T-helper 2 cell treated with Interferon-gamma antibody and Interleukin-4, amounts not matched to agents 100 ng/mL and 5 ng/mL, for 36 hours (primary cell): ENCODE results near the gene HDDC3. TPM values are rescaled to one million over a fixed set of nuclear protein-coding genes. Genes with fewer than 3 reads are reported as not detected.
"Not testable (repeated sequence)": the region's sequence is repeated elsewhere in the genome, so short reads cannot be mapped to it uniquely, and the experiment has no call there.

ENCODE experiments used
- intact Hi-C: fragments of 100-400 bp; cut with micrococcal nuclease; formaldehyde crosslinking; loops from one replicate; pipeline ENCODE4 v1.15.1; 2023
- total RNA-seq: library from RNA; stranded (reverse); gene quantifications from 2 replicates; pipeline ENCODE4 v1.2.3, GENCODE V29; 2022

The HDDC3 gene
- total RNA-seq, 1 donor from 2014 or later = 31.6 TPM

DNA sequence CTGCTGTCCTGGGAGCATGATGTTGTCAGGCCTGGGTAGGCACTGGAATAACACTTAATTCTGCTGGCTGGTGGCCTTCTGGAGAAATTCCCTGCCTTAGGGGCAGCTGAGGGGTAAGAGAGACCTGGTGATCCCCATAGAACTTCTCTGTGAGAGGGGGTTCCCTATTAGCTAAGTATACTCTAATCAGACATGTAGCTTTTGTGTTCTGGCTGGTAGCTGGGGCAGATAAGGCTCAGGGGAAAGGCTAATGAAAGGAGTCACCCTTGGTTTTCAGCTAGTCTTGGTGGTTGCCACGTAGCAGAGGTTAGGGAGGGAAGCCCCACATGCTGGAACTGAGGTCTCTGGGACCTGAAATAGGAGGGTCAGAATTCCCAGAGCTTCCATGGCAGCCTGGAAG, 952 bp upstream of the HDDC3 start:
- intact Hi-C loops = loop anchor here (2.0 to 10.0 kb wide), 6 partner anchors 288 to 1969 kb away; partner anchors contain the start of genes CHD2, CIB1, GDPGP1 and SLCO3A1

DNA sequence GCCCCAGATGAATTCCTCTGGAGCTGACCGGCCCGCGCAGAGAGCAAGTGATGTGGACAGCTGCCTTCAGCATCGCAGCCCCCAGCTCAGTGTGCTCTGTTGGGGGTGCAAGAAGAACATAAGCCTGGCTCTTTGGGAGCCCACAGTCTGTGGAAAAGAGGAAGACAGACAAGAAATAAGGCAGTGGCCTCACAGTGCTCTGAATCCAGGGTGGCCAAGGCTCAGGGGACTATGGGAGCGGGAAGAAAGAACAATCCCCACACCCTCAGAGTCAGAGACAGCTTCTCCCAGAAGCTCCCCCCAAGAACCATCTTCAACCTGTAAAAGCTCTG, 277 bp upstream of the HDDC3 start:
- intact Hi-C loops = loop anchor here (2.0 to 10.0 kb wide), 6 partner anchors 288 to 1970 kb away; partner anchors contain the start of genes CHD2, CIB1, GDPGP1 and SLCO3A1

GRCh38 chr15:90931575-90931827, 848 bp downstream of the HDDC3 start:
- intact Hi-C loops = loop anchor here (5.0 to 10.0 kb wide), 5 partner anchors 287 to 1971 kb away; partner anchors contain the start of genes CHD2, CIB1, GDPGP1 and SLCO3A1

GRCh38 chr15:90930861-90931574, 1.3 kb downstream of the HDDC3 start:
- intact Hi-C loops = loop anchor here (1.0 to 10.0 kb wide), 6 partner anchors 29 to 1971 kb away; partner anchors contain the start of genes CHD2, CIB1, GDPGP1 and SLCO3A1

DNA sequence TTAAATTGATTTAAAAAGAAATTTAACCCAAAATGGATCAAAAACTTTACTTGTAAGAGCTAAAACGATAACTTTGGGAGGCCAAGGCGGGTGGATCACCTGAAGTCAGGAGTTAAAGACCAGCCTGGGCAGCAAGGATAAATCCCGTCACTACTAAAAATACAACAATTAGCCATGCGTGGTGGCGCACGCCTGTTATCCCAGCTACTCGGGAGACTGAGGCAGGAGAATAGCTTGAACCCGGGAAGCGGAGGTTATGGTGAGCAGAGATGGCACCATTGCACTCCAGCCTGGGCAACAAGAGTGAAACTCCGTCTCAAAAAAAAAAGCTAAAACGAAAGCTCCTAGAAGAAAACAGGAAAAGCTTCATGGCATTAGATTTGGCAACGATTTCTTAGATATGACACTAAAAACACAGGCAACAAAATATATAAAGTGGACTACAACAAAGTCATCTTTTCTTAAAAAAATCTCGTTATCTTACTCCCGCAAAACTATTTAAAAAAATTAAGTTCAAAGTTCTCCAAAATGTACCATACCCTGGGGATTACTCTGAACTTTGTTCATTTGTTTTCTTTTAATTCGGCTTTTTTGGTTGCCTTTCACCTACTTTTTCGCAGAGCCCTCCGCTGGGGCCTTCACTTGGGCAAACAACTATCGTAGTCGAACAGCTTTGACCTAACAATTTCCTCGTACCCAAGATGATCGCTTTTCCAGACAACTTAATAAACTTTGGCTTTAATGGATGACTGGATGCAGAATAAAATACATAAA, 2.9 kb downstream of the HDDC3 start:
- intact Hi-C loops = loop anchor here (1.0 to 10.0 kb wide), 6 partner anchors 27 to 1973 kb away; partner anchors contain the start of genes CHD2, CIB1, GDPGP1 and SLCO3A1

- intact Hi-C loops = not testable (repeated sequence)
Observed at GRCh38 chr15:90928106-90928505, 4.2 kb downstream of the HDDC3 start.

- intact Hi-C loops = not testable (repeated sequence)
Observed at GRCh38 chr15:90926766-90927165, 5.6 kb downstream of the HDDC3 start.

DNA sequence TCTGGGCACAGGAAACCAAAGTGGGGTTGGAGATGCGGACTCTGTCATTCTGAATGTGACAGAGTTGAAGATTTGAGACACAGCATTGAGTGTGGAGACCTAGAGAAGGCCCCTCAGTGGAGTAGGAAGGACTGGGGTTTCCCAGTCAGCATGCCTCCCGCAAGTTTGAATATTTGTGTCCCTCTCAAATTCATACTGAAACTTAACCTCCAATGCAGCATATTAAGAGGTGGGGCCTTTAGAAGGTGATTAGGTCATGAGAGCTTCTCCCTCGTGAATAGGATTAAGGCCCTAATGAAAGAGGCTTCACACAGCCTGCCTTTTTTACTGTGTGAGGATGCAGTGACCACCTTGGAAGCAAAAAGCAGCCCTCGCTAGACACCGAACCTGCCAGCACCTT, 8.0 kb downstream of the HDDC3 start:
- intact Hi-C loops = no loop called here

- intact Hi-C loops = not testable (repeated sequence)
Observed at GRCh38 chr15:90922712-90923322, 9.5 kb downstream of the HDDC3 start.

- intact Hi-C loops = no loop called here
Observed at GRCh38 chr15:90921887-90922286, 10.5 kb downstream of the HDDC3 start.

DNA sequence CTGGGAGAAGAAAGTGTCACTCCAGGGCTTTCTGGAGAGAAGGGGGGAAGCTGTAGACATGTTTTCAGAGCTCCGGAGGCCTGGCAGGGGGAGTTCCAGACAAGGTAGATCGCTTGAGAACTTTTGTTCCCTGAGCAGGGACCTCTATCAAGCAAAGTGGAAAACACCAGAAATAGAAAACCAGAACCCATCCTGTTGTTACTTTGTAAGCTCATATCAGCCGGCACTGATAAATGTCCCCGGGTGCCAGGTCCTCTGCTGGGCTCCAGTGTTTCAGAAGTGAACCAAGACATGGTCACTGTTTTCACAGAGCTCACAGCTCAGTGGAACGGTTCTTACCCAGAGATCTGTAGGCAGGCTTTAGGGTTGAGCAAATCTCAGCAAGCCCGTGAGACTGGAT, 13.5 kb downstream of the HDDC3 start:
- intact Hi-C loops = no loop called here

DNA sequence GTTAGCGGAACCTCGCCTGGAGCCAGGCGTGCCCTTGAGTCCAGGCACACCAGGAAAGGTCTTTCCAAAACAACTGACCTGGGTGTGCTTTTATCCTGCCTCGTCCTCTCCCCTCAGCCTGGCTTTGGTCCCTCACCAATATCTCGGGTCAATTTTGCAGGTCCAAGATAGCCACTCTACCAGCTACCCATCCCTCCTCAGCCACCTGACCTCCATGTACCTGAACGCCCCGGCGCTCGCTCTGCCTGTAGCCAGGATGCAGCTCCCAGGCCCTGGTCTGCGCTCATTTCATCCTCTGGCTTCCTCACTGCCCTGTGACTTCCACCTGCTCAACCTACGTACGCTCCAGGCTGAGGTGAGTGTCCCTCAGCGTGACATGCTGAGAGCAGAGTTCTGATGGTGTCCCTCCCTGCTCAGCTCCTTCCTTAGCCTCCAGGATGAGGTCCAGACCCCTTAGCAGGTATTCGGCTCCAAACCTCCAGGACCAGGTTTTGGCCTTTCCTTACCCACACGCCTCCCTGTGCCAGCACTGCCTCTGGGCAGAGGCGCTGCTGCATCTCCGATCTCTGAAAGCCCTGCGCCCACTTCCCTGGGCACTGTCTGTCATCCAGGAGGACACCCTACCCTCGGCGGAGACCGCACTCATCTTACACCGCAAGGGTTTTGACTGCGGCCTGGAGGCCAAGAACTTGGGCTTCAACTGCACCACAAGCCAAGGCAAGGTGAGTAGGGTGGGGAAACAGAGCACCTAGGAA, 14.1 kb downstream of the HDDC3 start:
- intact Hi-C loops = no loop called here

DNA sequence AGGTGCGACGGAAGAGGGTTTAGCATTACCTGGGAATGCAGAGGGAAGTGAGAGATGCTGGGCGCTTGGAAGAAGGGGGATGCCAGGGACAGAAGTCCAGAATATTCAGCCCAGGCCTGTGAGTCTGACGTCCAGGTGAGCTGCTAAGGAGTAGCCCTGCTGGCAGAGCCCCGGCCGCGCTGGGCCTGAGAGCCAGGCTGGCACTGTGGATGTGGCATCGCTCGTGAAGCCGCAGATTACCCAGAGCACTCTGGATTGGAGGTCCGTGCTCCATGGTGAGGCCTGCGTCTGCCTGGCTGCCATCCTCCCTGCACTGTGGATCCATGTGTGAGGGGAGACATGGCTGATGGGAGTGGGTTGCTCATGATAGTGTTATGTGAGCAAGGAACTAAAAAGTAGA, 14.8 kb downstream of the HDDC3 start:
- intact Hi-C loops = no loop called here

DNA sequence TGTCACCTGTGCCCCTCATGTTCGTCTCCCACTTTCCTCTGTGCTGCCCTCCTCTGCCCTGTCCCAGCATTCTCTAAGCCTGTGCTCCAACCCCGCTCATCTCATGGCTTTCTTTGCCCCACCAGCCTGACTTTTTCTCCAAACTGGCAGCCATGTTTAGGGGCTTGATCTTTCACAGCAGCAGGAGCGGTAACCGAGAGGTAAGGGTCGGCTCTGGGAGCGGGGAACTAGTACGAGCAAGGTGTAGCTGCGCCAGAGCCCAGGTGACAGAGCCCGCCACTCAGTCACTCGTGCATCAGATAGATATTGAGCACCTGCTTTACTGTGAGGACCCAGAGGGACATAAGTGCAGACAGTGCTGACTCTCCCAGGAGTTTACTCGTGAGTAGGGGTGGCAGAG, 15.9 kb downstream of the HDDC3 start:
- intact Hi-C loops = no loop called here

GRCh38 chr15:90915808-90916440, 16.4 kb downstream of the HDDC3 start:
- intact Hi-C loops = no loop called here

DNA sequence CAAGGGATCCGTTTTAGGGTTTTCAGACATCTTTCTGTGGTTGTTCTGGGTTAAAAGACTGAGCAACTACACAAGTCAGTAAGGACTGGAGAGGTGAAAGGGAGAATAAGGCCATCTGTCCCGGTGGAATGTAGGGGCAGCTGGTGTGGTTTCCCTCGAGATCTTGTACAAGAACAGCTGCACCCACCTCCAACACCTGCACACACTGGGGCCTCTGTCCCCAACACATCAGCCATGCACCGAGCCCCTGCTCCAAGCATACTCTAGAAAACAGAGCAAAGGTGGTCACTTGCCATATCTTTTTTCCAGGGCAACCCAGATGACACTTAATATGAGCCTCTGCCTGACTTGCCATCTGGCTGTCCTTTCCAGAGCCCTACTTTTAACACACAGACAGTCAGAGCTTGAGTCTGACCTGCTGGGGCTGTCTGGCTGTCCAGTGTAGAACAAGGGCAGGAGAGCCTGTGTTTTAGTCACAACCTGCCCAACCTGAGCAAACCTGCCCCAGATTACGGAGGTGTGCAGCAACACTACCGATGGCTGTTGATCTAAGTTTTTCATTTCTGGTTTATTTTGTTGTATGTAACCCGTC, 17.0 kb downstream of the HDDC3 start:
- intact Hi-C loops = no loop called here

GRCh38 chr15:90914305-90915080, 17.9 kb downstream of the HDDC3 start:
- intact Hi-C loops = no loop called here

- intact Hi-C loops = no loop called here
Observed at GRCh38 chr15:90913398-90913944, 18.9 kb downstream of the HDDC3 start.

DNA sequence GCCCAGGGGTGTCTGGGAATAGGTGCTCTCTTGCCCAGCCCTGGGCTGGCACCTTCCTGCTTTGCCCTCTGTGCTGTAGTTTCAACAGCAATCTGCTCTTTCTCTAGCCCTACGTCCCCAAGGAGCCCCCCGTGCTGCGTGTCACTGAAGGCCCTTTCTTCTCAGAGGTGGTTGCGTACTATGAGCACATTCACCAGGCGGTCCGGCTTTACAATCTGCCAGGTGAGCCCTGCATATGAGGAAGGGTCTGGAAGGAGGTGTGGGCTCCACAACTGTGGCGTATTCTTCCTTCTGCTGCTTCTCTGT, 19.6 kb downstream of the HDDC3 start:
- intact Hi-C loops = no loop called here
